Endothelial cell (in vitro differentiated cells): ENCODE results near the gene ZNF618. TPM values are rescaled to one million over a fixed set of nuclear protein-coding genes. Genes with fewer than 3 reads are reported as not detected.

Source experiments
- DNase-seq: peaks from one replicate; pipeline ENCODE4 v3.0.0; 2021; ENCODE audit warnings: low spot score
- H3K27ac Mint-ChIP-seq: one replicate; pipeline ENCODE4 v1.8.0; 2021; ENCODE audit warnings: mixed read lengths, inconsistent platforms; ENCODE audit not compliant: unreplicated experiment
- H3K27me3 Mint-ChIP-seq: one replicate; pipeline ENCODE4 v1.8.0; 2021; ENCODE audit warnings: mild to moderate bottlenecking, moderate library complexity, mixed read lengths, inconsistent platforms; ENCODE audit not compliant: unreplicated experiment
- H3K36me3 Mint-ChIP-seq: one replicate; pipeline ENCODE4 v1.8.0; 2021; ENCODE audit warnings: mild to moderate bottlenecking, low read depth, mixed read lengths, inconsistent platforms; ENCODE audit not compliant: unreplicated experiment
- H3K4me1 Mint-ChIP-seq: one replicate; pipeline ENCODE4 v1.8.0; 2021; ENCODE audit warnings: mild to moderate bottlenecking, mixed read lengths, inconsistent platforms; ENCODE audit not compliant: unreplicated experiment
- H3K4me3 Mint-ChIP-seq: one replicate; pipeline ENCODE4 v1.8.0; 2021; ENCODE audit warnings: mild to moderate bottlenecking, mixed read lengths, inconsistent platforms; ENCODE audit not compliant: unreplicated experiment
- H3K9me3 Mint-ChIP-seq: one replicate; pipeline ENCODE4 v1.8.0; 2021; ENCODE audit warnings: mixed read lengths, inconsistent platforms; ENCODE audit not compliant: unreplicated experiment
- total RNA-seq: library from RNA; stranded (reverse); fragmentation: NEBNext Ultra II Directional; extraction: Animal tissue kit (Norgen Biotek cat#: 25700); gene quantifications from one replicate; pipeline ENCODE4 v1.2.1, GENCODE V29; 2021; ENCODE audit not compliant: unreplicated experiment
- TF ChIP-seq, protein P1 (sequence below): fragments of 200-600 bp; sonication (generic); IDR thresholded peaks from one replicate; pipeline ENCODE4 v1.5.0; 2021; ENCODE audit warnings: antibody characterized with exemption; ENCODE audit not compliant: unreplicated experiment

The ZNF618 gene
- total RNA-seq, 1 donor from 2014 or later = 35.0 TPM

DNA sequence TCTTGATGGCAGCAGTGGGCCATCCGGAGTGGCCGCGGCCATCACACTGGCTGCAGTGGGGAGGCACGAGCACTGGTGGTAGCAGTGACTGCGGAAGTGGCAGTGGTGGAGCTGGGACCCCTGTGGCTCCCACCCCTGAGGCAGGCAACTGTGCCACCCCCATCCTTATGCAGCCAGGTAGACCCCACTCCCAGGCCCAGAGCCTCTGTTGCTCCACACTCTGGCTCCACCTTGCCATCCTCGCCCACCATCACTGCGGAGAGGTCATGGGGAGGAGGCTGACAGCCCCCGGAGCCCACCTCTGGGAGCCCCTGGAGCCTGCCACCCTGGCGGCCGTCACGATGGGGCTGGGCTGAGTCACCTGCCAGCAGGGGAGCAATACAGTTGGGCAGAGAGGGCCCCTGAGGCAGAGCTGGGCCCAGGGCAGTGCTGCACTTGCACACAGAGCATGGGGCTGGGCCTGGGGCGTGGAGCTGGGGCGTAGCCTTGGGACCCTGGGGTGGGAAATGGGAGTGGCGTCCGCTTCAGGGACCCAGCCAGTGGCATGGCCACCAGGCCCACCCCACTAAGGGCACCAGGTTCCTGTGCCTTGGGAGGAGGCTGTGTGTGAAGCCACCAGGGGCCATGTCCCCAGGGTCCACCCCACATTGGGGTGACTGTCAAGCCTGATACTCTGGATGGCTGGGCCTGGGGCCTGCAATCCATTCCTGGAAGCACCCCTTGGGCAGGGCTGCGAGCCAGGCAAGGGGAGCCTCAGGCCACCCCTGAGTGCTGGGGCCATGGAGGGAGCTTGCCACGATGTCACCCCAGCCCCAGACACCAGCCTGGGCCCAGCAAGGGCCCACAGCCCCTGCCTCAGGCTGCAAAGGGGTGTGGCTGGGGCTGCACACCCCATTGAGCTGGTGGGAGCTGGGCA, 194.3 kb downstream of the ZNF618 start:
- no peaks in the 10 kb centered on the region for H3K36me3 Mint-ChIP-seq
- TF ChIP-seq, protein P1, sequence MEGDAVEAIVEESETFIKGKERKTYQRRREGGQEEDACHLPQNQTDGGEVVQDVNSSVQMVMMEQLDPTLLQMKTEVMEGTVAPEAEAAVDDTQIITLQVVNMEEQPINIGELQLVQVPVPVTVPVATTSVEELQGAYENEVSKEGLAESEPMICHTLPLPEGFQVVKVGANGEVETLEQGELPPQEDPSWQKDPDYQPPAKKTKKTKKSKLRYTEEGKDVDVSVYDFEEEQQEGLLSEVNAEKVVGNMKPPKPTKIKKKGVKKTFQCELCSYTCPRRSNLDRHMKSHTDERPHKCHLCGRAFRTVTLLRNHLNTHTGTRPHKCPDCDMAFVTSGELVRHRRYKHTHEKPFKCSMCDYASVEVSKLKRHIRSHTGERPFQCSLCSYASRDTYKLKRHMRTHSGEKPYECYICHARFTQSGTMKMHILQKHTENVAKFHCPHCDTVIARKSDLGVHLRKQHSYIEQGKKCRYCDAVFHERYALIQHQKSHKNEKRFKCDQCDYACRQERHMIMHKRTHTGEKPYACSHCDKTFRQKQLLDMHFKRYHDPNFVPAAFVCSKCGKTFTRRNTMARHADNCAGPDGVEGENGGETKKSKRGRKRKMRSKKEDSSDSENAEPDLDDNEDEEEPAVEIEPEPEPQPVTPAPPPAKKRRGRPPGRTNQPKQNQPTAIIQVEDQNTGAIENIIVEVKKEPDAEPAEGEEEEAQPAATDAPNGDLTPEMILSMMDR = no peak
- peaks cover 4% of the 10 kb centered on the region for H3K27me3 Mint-ChIP-seq
- no peaks in the 10 kb centered on the region for H3K9me3 Mint-ChIP-seq
- DNase-seq = no peak
- no peak overlapping the region for H3K4me3 Mint-ChIP-seq
- H3K27ac Mint-ChIP-seq = no peak overlapping the region
- H3K4me1 Mint-ChIP-seq = no peaks in the 10 kb centered on the region

- TF ChIP-seq, protein P1 = no peak
- Mint-ChIP-seq H3K9me3 (no peaks in the 10 kb centered on the region), H3K4me1 (no peaks in the 10 kb centered on the region), H3K27ac (no peak overlapping the region), H3K27me3 (peaks cover 5% of the 10 kb centered on the region), H3K36me3 (no peaks in the 10 kb centered on the region), H3K4me3 (no peak overlapping the region)
- DNase-seq = no peak
Measured at GRCh38 chr9:114071197-114071795, 195.2 kb downstream of the ZNF618 start.

- H3K4me3 Mint-ChIP-seq = no peak overlapping the region
- H3K27me3 Mint-ChIP-seq = peaks cover 4% of the 10 kb centered on the region
- H3K27ac Mint-ChIP-seq = no peak overlapping the region
- no peak for DNase-seq
- no peaks in the 10 kb centered on the region for H3K4me1 Mint-ChIP-seq
- TF ChIP-seq, protein P1 = no peak
- no peaks in the 10 kb centered on the region for H3K9me3 Mint-ChIP-seq
- no peaks in the 10 kb centered on the region for H3K36me3 Mint-ChIP-seq
Measured at GRCh38 chr9:114072184-114073140, 196.4 kb downstream of the ZNF618 start.

DNA sequence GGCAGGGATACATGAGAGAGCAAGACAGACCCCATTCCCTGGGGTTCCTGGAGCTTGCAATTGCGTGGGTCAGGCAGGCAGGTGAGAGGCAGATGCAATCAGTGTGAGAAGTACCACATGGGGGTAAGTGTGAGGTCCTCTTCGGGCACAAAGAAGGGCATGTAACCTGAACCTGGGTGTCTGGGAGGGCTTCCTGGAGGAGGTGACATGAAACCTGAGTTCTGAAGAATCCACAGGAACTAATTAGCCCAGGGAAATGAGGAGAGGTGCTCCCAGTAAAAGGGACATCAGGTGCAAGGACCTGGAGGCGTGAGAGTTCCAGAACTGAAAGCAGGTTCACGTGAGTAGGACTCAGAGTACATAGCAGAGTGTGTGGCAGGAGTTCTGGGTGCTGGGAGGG, 199.5 kb downstream of the ZNF618 start:
- H3K9me3 Mint-ChIP-seq = no peaks in the 10 kb centered on the region
- no peaks in the 10 kb centered on the region for H3K36me3 Mint-ChIP-seq
- peaks cover 7% of the 10 kb centered on the region for H3K27me3 Mint-ChIP-seq
- no peak overlapping the region for H3K4me3 Mint-ChIP-seq
- TF ChIP-seq, protein P1 = no peak
- H3K27ac Mint-ChIP-seq = no peak overlapping the region
- no peak for DNase-seq
- H3K4me1 Mint-ChIP-seq = no peaks in the 10 kb centered on the region
